ENCODE data around the gene SAFB2. TPM values are rescaled to one million over a fixed set of nuclear protein-coding genes. Genes with fewer than 3 reads are reported as not detected.

Gene SAFB2
- total and polyA plus RNA-seq, 10 of the 15 experiments (the other 5 are each of a cell fraction or from before 2014, with no cell fraction given) = 4.5 to 89.2 (median 42.9) TPM

DNA sequence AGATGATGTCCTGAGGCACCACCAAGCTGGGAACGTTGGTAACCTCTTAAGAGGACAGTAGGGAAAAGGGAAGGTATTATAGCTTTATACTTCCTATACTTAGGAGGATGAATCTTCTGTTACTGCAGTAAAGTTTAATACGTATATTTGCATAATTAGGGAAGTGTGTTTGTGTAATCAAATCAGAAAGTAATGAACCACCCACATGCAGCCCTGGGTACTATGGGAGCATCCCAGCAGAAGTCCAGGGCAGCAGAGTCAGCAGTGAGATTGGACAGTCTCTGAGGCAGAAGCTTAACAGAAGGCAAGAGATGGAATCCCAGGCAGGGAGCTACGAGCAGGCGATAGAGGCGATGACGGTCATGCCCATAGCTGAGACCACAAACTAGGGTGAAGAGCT lies 12.9 kb upstream of the SAFB2 start:
- FAIRE-seq (no peak), DNase-seq (ENCODE audit: low read depth, low spot score) (no peak), ATAC-seq (no peak)
- H2AFZ ChIP-seq (ENCODE audit: control insufficient read depth, low read depth, low read length) = no peak overlapping the region
- no peak overlapping the region for H3K9ac ChIP-seq (ENCODE audit: control insufficient read depth, insufficient read depth, low read length)
- SMC1A ChIA-PET (ENCODE audit: uncharacterized antibody, unreplicated experiment) = interaction anchor here (1.1 kb wide), 1 partner anchor 12 kb away, joined by 3 read pairs; the partner anchor contains the start of genes SAFB and SAFB2
- H3K27ac ChIP-seq (ENCODE audit: control insufficient read depth, insufficient read depth) = no peak overlapping the region
- no TSS peak for BruUV-seq (replicated peaks)
- H3K79me2 ChIP-seq (ENCODE audit: control insufficient read depth, insufficient read depth, low read length) = peaks cover 69% of the 10 kb centered on the region
- H3K9me3 ChIP-seq (replicated peaks; ENCODE audit: control insufficient read depth, insufficient read depth, low read length) = no peaks in the 10 kb centered on the region; the same call in 2 of the 3 replicates
- H3K4me3 ChIP-seq = no peak overlapping the region
- H3K27me3 ChIP-seq (replicated peaks in 1 of 2; ENCODE audit: control insufficient read depth in 2 of 2, insufficient read depth in 2 of 2, low read length in 1 of 2) = no peaks in the 10 kb centered on the region
- CTCF ChIA-PET = interaction anchor here (1.2 to 1.5 kb wide), 2 partner anchors 52 to 54 kb away, joined by 3 read pairs; no protein-coding TSS in a partner anchor
- intact Hi-C loops (cut with micrococcal nuclease; ENCODE audit: unreplicated experiment) (no loop called here), in situ Hi-C loops (cut with MboI) (no loop called here)
- no peak overlapping the region for H3K4me2 ChIP-seq (ENCODE audit: control insufficient read depth, insufficient read depth)
- POLR2A ChIA-PET = interaction anchor here (0.9 kb wide), 1 partner anchor 789 kb away, joined by 3 read pairs; the partner anchor contains the start of gene KHSRP
- RAD21 ChIA-PET (ENCODE audit: unreplicated experiment) = no interaction called here
- TF ChIP-seq TCF7 (IDR thresholded peaks at IDR 0.05; ENCODE audit: borderline replicate concordance) = no peak
- TF ChIP-seq SREBF1 (IDR thresholded peaks at IDR 0.05; ENCODE audit: low read length) = no peak
- TF ChIP-seq NFXL1 (IDR thresholded peaks at IDR 0.05; ENCODE audit: borderline replicate concordance) = no peak
- TF ChIP-seq GABPA (IDR thresholded peaks at IDR 0.05; ENCODE audit: low read depth) = no peak
- no peak for TF ChIP-seq ZSCAN29 (IDR thresholded peaks at IDR 0.05)
- TF ChIP-seq ZBTB40 (IDR thresholded peaks at IDR 0.05; ENCODE audit: borderline replicate concordance) = no peak
- peaks cover 6 to 10% of the 10 kb centered on the region in 2 experiments for H3K36me3 ChIP-seq (ENCODE audit: control insufficient read depth in 2 of 2, insufficient read depth in 2 of 2, low read length in 1 of 2)
- no peaks in the 10 kb centered on the region for H3K4me1 ChIP-seq (ENCODE audit: control insufficient read depth, insufficient read depth, low read length)
- WGBS (ENCODE audit: insufficient coverage, insufficient replicate concordance, low lambda C conversion rate, missing lambda C conversion rate) = 54% methylated on average over 6 of the region's 6 CpGs
- H4K20me1 ChIP-seq (ENCODE audit: control insufficient read depth, insufficient read depth) = peaks cover 4% of the 10 kb centered on the region
